Fibroblast of lung (primary cell): ENCODE measurements around the gene CDPF1.

ENCODE experiments used
- CTCF ChIP-seq, 2 donors: IDR thresholded peaks in 1 of 2; conservative IDR thresholded peaks in 1 of 2; 1 replicate in 1 of 2; 2 replicates in 1 of 2; pipeline ENCODE4 v1.5.1; 2011 to 2012; ENCODE audit warnings: low read length in 2 of 2, control low read depth in 1 of 2, inconsistent platforms in 1 of 2, low read depth in 1 of 2, mild to moderate bottlenecking in 1 of 2
- EZH2 ChIP-seq: IDR thresholded peaks from 2 replicates; pipeline ENCODE4 v1.5.1; 2012; ENCODE audit warnings: low read length, control low read depth, mild to moderate bottlenecking; ENCODE audit errors: missing control alignments

- TF ChIP-seq EZH2 (no peak), CTCF (conservative IDR thresholded peaks at IDR 0.05 in 1 of 2, IDR thresholded peaks at IDR 0.05 in 1 of 2; ENCODE audit: low read depth in 1 of 2, low read length in 2 of 2) (no peak)
These were observed 30.5 kb downstream of the CDPF1 start for GRCh38 chr22:46219636-46220035.
